DND-41 (cell line): ENCODE results near the gene OR52N2.

Experiments
- EZH2 ChIP-seq: IDR thresholded peaks from 3 replicates; pipeline ENCODE4 v1.6.1; 2012; ENCODE audit warnings: borderline replicate concordance, low read depth, mild to moderate bottlenecking, moderate library complexity, low read length, inconsistent platforms; ENCODE audit not compliant: severe bottlenecking
- TF ChIP-seq, protein P1 (sequence below): IDR thresholded peaks from 2 replicates; pipeline ENCODE4 v1.5.1; 2012; ENCODE audit warnings: borderline replicate concordance, low read length, moderate library complexity, mild to moderate bottlenecking; ENCODE audit not compliant: poor library complexity, severe bottlenecking; ENCODE audit errors: extremely low read depth

DNA sequence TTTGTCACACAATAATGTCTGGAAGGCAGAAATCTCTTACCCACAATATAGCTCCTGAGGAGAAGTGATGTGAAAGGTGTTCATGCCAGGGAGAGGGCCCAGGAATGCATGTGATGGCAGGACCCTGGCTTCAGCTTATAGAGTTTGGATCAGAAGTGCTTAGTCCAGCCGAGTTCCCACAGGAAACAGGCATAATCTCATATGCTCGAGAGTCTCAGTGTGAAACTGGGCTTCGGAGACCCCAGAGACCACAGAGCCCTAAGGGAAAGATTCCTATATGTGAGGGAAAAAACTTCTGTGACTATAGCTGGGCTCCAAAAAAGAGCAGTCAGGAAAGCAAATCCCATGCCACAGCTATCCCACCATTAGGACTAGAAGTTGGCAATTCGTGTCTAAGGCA, 25.5 kb upstream of the OR52N2 start, which contains the start of gene OR52N5:
- TF ChIP-seq, protein P1, sequence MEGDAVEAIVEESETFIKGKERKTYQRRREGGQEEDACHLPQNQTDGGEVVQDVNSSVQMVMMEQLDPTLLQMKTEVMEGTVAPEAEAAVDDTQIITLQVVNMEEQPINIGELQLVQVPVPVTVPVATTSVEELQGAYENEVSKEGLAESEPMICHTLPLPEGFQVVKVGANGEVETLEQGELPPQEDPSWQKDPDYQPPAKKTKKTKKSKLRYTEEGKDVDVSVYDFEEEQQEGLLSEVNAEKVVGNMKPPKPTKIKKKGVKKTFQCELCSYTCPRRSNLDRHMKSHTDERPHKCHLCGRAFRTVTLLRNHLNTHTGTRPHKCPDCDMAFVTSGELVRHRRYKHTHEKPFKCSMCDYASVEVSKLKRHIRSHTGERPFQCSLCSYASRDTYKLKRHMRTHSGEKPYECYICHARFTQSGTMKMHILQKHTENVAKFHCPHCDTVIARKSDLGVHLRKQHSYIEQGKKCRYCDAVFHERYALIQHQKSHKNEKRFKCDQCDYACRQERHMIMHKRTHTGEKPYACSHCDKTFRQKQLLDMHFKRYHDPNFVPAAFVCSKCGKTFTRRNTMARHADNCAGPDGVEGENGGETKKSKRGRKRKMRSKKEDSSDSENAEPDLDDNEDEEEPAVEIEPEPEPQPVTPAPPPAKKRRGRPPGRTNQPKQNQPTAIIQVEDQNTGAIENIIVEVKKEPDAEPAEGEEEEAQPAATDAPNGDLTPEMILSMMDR, result no peak
- no peak for TF ChIP-seq EZH2
